GM21825 (cell line): ENCODE data around the gene ELOVL6.
"Not testable (repeated sequence)": the region's sequence is repeated elsewhere in the genome, so short reads cannot be mapped to it uniquely, and the experiment has no call there.

Experiments used
- ATAC-seq: cut with Tn5 transposase; IDR thresholded peaks from one replicate; pipeline ENCODE4 v1.9.1; 2021; ENCODE audit warnings: mild to moderate bottlenecking, moderate library complexity; ENCODE audit not compliant: unreplicated experiment

Gene ELOVL6

GRCh38 chr4:110042545-110043517 is 155.6 kb downstream of the ELOVL6 start:
- no peak for ATAC-seq

GRCh38 chr4:110041735-110042134 is 156.7 kb downstream of the ELOVL6 start:
- no peak for ATAC-seq

GRCh38 chr4:110039164-110039563 is 159.3 kb downstream of the ELOVL6 start:
- ATAC-seq, result not testable (repeated sequence)

GRCh38 chr4:110034026-110034393 is 164.4 kb downstream of the ELOVL6 start:
- ATAC-seq, result peak; percentile 97

GRCh38 chr4:110033355-110034025 is 164.9 kb downstream of the ELOVL6 start:
- no peak for ATAC-seq

- no peak for ATAC-seq
Observed at GRCh38 chr4:110032603-110033002, 165.8 kb downstream of the ELOVL6 start.

GRCh38 chr4:110025718-110026117 is 172.7 kb downstream of the ELOVL6 start:
- ATAC-seq, result no peak

GRCh38 chr4:110025056-110025455 is 173.4 kb downstream of the ELOVL6 start:
- ATAC-seq, result no peak

GRCh38 chr4:110022457-110022856 is 176.0 kb downstream of the ELOVL6 start:
- no peak for ATAC-seq

- no peak for ATAC-seq
Observed at GRCh38 chr4:110020646-110021443, 177.6 kb downstream of the ELOVL6 start.

GRCh38 chr4:110020139-110020538 is 178.3 kb downstream of the ELOVL6 start:
- ATAC-seq, result no peak

GRCh38 chr4:110019153-110019552 is 179.3 kb downstream of the ELOVL6 start:
- no peak for ATAC-seq

- no peak for ATAC-seq
Observed at GRCh38 chr4:110014233-110014632, 184.2 kb downstream of the ELOVL6 start.

- no peak for ATAC-seq
Observed at GRCh38 chr4:110012917-110013316, 185.5 kb downstream of the ELOVL6 start.

GRCh38 chr4:110010797-110011196 is 187.6 kb downstream of the ELOVL6 start:
- no peak for ATAC-seq

GRCh38 chr4:110009550-110009949 is 188.9 kb downstream of the ELOVL6 start:
- no peak for ATAC-seq

GRCh38 chr4:110008540-110008939 is 189.9 kb downstream of the ELOVL6 start:
- no peak for ATAC-seq

GRCh38 chr4:110007217-110007616 is 191.2 kb downstream of the ELOVL6 start:
- no peak for ATAC-seq

GRCh38 chr4:110005461-110006056 is 192.9 kb downstream of the ELOVL6 start:
- ATAC-seq, result peak; percentile 69

- ATAC-seq, result no peak
Observed at GRCh38 chr4:110004556-110004955, 193.9 kb downstream of the ELOVL6 start.
